Heart right ventricle (tissue), 16 donors: ENCODE measurements around the gene MTO1. TPM values are rescaled to one million over a fixed set of nuclear protein-coding genes. Genes with fewer than 3 reads are reported as not detected.
"Not testable (repeated sequence)": the region's sequence is repeated elsewhere in the genome, so short reads cannot be mapped to it uniquely, and the experiment has no call there.

ENCODE experiments used
- ATAC-seq, 8 donors: fragments of 200-7000 bp; cut with Tn5 transposase; one replicate each; pipeline ENCODE4 v1.9.1; 2020; ENCODE audit warnings: mild to moderate bottlenecking in 8 of 8, moderate library complexity in 8 of 8, moderate number of reproducible peaks in 1 of 8
- DNase-seq, 2 donors: peaks; one replicate each; pipeline ENCODE4 v3.0.0-alpha.2; 2020
- H3K27ac ChIP-seq, 10 donors: fragments of 200-600 bp; sonication (generic) in 2 of 10; one replicate each; pipeline versions ENCODE4 v1.5.0 to v1.8.0; 2020 to 2022; ENCODE audit warnings: mild to moderate bottlenecking in 3 of 10
- H3K27me3 ChIP-seq, 7 donors: fragments of 200-600 bp; one replicate each; pipeline ENCODE4 v1.8.0; 2021 to 2022; ENCODE audit warnings: mild to moderate bottlenecking in 2 of 7
- H3K36me3 ChIP-seq, 9 donors: fragments of 200-600 bp; sonication (generic) in 1 of 9; one replicate each; pipeline versions ENCODE4 v1.5.0 to v1.8.0; 2020 to 2022; ENCODE audit warnings: mild to moderate bottlenecking in 2 of 9
- H3K4me1 ChIP-seq, 9 donors: fragments of 200-600 bp; sonication (generic) in 1 of 9; one replicate each; pipeline versions ENCODE4 v1.5.0 to v1.8.0; 2020 to 2022; ENCODE audit warnings: mild to moderate bottlenecking in 4 of 9
- H3K4me3 ChIP-seq, 10 donors: fragments of 200-600 bp; sonication (generic) in 2 of 10; one replicate each; pipeline versions ENCODE4 v1.5.0 to v1.8.0; 2020 to 2022; ENCODE audit warnings: mild to moderate bottlenecking in 7 of 10, moderate library complexity in 2 of 10
- H3K9me3 ChIP-seq, 11 donors: fragments of 200-600 bp in 10 of 11; sonication (generic) in 2 of 11; one replicate each; pipeline versions ENCODE4 v1.5.0 to v1.8.0; 2013 to 2022; ENCODE audit warnings: mild to moderate bottlenecking in 2 of 11, control low read depth in 1 of 11, moderate library complexity in 1 of 11
- WGBS, 2 donors: extraction: QIAGEN DNeasy Blood & Tissue Kit; methylation state at CpG; one replicate each; pipeline ENCODE4 v1.1.7; 2013; ENCODE audit warnings: inconsistent platforms in 1 of 2; 5-methylcytosine and 5-hydroxymethylcytosine counted together
- intact Hi-C, 10 donors: fragments of 100-400 bp; cut with DNase I; formaldehyde crosslinking; loops; one replicate each; pipeline versions ENCODE4 v1.11.1 to v1.14.2; 2022
- polyA plus RNA-seq, 2 donors: library from polyadenylated mRNA; stranded (reverse); fragments of 200-250 nt; gene quantifications; one replicate each; pipeline ENCODE4 v1.2.3, GENCODE V29; 2013
- total RNA-seq, 10 donors: library from RNA; stranded (reverse); fragmentation: NEBNext Ultra II Directional in 3 of 10; extraction: Animal tissue kit (Norgen Biotek cat#: 25700) in 3 of 10; gene quantifications; one replicate each; pipeline versions ENCODE4 v1.2.1 to v1.2.4, GENCODE V29; 2021 to 2023
- TF ChIP-seq, protein P1 (sequence below), 9 donors: fragments of 200-600 bp; sonication (generic) in 2 of 9; IDR thresholded peaks; one replicate each; pipeline versions ENCODE4 v1.5.0 to v1.8.0; 2021 to 2022; ENCODE audit warnings: antibody characterized with exemption in 9 of 9, mild to moderate bottlenecking in 5 of 9, moderate library complexity in 1 of 9
- donor health status: Arrhythmogenic right ventricular cardiomyopathy.
- donor health status: ischemic (EF 13 %, LVEDD 7.1; RV severe dilation, severe dysfunction).
- donor health status: healthy with polysubstance abuse.
- donor health status: DM: no; HTN: yes; CAD: no.
- donor health status: DM: no; HTN: no; CAD: no.
- donor health status: ischemic (EF 25% LVEDD 6.9; RV normal size, moderate dysfunction).
- donor health status: ischemic (EF 25% LVEDD 5.7; RV mildly dilated, moderate dysfunction).
- donor health status: healthy.
- donor health status: DM: yes; HTN: yes; CAD: no.
- donor health status: Ischemic cardiomyopathy.
- donor health status: ischemic (EF 35%, LVEDD 5.7; RV mildly dilated, moderate dysfunction).
- donor health status: nonischemic (EF 11% LVEDD 7.7; RV severe dilation, severe dysfunction).
- donor health status: DM: yes; HTN: yes; CAD: no.
- donor health status: PGD.
- donor health status: ischemic (EF 29% LVEDD 5.4; RV normal size, mild dysfunction).
- donor health status: nonischemic (EF 23%, LVEDD 6.1; RV moderate dilation, normal function).

MTO1 gene
- total and polyA plus RNA-seq, 12 donors: 14.4 to 34.2 (median 28.0) TPM

DNA sequence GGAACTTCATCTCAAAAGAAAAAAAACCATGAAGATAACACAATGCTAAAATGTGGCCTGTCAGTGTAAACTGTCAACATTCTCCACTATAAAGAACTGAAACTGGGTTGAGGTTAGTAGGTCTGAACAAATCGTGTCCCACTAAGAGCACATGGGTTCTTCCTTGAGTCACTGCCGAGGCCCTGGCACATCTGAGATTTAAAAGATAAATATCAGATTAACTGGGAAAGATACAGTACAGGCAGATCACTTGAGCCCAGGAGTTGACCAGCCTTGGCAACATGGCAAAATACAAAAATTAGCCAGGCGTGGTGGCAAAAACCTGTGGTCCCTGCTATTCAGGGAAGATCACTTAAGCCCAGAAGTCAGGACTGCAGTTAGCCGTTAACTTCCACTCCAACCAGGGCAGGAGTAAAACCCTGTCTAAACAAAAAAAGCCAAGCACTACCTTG, 53.7 kb downstream of the MTO1 start:
- no peak for DNase-seq
- Histone ChIP-seq H3K27me3 (no peaks in the 10 kb centered on the region), H3K9me3 (no peaks in the 10 kb centered on the region), H3K4me1 (peaks cover 4 to 49% (median 29%) of the 10 kb centered on the region in 9 donors), H3K4me3 (no peak overlapping the region), H3K27ac (peak overlapping the region in 3 of 10 donors; percentile 13 to 33 (median 15)), H3K36me3 (peaks cover 0 to 73% (median 40%) of the 10 kb centered on the region in 9 donors)
- WGBS, 2 donors: 52 to 57% methylated on average over 4 of the region's 4 CpGs
- TF ChIP-seq, protein P1, sequence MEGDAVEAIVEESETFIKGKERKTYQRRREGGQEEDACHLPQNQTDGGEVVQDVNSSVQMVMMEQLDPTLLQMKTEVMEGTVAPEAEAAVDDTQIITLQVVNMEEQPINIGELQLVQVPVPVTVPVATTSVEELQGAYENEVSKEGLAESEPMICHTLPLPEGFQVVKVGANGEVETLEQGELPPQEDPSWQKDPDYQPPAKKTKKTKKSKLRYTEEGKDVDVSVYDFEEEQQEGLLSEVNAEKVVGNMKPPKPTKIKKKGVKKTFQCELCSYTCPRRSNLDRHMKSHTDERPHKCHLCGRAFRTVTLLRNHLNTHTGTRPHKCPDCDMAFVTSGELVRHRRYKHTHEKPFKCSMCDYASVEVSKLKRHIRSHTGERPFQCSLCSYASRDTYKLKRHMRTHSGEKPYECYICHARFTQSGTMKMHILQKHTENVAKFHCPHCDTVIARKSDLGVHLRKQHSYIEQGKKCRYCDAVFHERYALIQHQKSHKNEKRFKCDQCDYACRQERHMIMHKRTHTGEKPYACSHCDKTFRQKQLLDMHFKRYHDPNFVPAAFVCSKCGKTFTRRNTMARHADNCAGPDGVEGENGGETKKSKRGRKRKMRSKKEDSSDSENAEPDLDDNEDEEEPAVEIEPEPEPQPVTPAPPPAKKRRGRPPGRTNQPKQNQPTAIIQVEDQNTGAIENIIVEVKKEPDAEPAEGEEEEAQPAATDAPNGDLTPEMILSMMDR (IDR thresholded peaks at IDR 0.05): no peak
- no peak for ATAC-seq
- intact Hi-C loops: loop anchor here in 7 of 10 donors (1.0 to 10.0 kb wide), 7 partner anchors 60 to 220 kb away; partner anchors contain the start of gene CGAS (in 1 of the 7)

DNA sequence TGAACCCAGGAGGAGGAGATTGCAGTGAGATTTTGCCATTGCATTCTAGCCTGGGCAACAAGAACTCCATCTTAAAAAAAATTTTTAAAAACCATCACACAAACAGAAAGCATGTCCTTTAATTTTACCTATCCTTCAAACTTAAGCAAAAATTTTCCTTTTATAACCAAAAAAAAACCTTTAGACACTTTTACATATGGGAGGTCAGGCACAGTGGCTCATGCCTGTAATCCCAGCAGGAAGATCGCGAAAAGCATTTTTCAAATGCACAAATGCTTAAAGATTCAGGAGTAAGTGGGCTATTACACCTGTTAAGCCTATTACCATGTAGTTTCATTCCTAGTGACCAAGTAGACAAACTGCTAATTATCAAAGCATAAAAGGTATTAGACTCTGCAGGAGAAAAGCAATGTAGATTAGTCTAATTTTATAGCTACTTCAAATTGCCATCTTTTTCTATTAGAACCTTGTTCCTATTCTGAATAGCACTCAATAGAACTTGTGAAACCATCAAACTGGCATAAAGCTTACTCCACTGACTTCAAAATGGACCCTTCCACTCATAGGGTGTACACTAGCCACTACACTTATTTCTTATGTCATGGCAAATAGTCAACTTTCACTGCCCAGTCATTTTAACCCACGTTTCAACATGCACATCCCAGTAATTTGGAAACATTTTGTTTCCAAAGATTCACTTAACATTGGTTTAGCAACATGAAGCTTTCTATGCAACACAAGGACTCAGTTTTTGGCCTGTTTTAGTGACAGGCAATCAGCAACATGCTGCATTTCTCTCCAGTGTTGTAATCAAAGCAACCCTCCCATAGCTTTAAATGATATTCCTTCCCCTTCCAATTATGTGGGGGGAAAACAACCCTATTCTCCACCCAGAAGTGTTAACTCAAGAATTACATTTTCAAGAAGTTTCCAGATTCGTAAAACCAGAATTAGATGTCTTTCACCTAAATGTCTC, 55.3 kb downstream of the MTO1 start:
- DNase-seq (no peak), ATAC-seq (no peak)
- intact Hi-C loops: loop anchor here in 7 of 10 donors (1.0 to 10.0 kb wide), 7 partner anchors 62 to 218 kb away; partner anchors contain the start of gene CGAS (in 1 of the 7)
- H3K36me3 ChIP-seq: peaks cover 0 to 71% (median 40%) of the 10 kb centered on the region in 9 donors
- H3K27ac ChIP-seq: peak overlapping the region in 1 of 10 donors; percentile 18
- peak overlapping the region in 2 of 10 donors; percentile 1 to 15 for H3K4me3 ChIP-seq
- WGBS, 2 donors: 72 to 73% methylated on average over 4 of the region's 4 CpGs
- no peaks in the 10 kb centered on the region for H3K27me3 ChIP-seq
- no peaks in the 10 kb centered on the region for H3K9me3 ChIP-seq
- TF ChIP-seq, protein P1 (IDR thresholded peaks at IDR 0.05): no peak
- peaks cover 4 to 50% (median 30%) of the 10 kb centered on the region in 9 donors for H3K4me1 ChIP-seq

DNA sequence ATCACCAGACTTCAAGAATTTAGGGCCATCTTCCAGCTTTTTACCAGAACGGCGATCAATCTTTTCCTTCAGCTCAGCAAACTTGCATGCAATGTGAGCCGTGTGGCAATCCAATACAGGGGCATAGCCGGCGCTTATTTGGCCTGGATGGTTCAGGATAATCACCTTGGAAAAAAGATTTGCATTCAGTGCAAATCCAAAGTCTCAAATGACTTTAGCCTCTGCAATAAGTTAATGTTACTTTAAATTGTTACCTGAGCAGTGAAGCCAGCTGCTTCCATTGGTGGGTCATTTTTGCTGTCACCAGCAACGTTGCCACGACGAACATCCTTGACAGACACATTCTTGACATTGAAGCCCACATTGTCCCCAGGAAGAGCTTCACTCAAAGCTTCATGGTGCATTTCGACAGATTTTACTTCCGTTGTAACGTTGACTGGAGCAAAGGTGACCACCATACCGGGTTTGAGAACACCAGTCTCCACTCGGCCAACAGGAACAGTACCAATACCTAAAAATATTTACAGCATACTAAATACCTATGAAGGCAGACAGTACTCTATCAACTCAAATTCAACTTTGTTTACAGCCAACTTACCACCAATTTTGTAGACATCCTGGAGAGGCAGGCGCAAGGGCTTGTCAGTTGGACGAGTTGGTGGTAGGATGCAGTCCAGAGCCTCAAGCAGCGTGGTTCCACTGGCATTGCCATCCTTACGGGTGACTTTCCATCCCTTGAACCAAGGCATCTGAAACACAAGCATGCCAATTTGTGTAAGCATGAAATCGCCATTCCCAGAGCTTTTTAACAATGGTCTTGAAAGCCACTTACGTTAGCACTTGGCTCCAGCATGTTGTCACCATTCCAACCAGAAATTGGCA, 56.8 kb downstream of the MTO1 start:
- not testable (repeated sequence) for H3K27me3 ChIP-seq, H3K9me3 ChIP-seq, DNase-seq, ATAC-seq
- intact Hi-C loops: loop anchor here in 5 of 10 donors (5.0 to 10.0 kb wide), 5 partner anchors 64 to 216 kb away; partner anchors contain the start of gene CGAS (in 1 of the 5)
- Histone ChIP-seq H3K36me3 (peaks cover 0 to 61% (median 40%) of the 10 kb centered on the region in 9 donors), H3K27ac (peak overlapping the region in 3 of 10 donors; percentile 42 to 100 (median 99)), H3K4me3 (peak overlapping the region in 8 of 10 donors; percentile 10 to 93 (median 79)), H3K4me1 (peaks cover 4 to 64% (median 39%) of the 10 kb centered on the region in 9 donors)
- 28 to 29% methylated on average over 14 of the region's 19 CpGs for WGBS, 2 donors

DNA sequence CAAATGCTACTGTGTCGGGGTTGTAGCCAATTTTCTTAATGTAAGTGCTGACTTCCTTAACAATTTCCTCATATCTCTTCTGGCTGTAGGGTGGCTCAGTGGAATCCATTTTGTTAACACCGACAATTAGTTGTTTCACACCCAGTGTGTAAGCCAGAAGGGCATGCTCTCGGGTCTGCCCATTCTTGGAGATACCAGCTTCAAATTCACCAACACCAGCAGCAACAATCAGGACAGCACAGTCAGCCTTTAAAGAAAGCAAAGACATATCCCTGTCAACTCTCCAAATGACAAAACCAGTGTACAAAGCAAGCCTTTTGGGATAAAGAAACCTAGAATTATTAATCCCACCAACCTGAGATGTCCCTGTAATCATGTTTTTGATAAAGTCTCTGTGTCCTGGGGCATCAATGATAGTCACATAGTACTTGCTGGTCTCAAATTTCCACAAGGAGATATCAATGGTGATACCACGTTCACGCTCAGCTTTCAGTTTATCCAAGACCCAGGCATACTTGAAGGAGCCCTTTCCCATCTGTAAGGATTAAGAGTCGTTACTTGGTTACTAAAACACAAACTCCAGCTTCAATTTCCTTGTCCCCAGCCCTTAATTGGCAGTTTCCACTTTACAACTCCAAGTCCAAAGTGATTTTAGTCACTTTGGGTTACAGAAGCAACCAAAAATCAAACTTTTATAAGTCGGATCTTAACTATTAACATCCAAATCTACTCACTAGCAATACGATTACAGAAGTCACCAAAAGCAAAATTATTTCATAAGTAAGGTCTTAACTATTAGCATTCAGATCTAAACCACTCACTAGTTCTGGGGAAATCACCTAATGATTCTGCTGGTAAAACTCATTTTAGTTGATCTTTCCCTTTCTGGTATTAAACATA, 57.7 kb downstream of the MTO1 start:
- Histone ChIP-seq H3K4me3 (peak overlapping the region; percentile 60 to 93 (median 80)), H3K36me3 (peaks cover 0 to 61% (median 40%) of the 10 kb centered on the region in 9 donors), H3K4me1 (peaks cover 4 to 72% (median 42%) of the 10 kb centered on the region in 9 donors), H3K27ac (peak overlapping the region in 9 of 10 donors; percentile 93 to 100 (median 99))
- ATAC-seq, DNase-seq, H3K9me3 ChIP-seq, H3K27me3 ChIP-seq: not testable (repeated sequence)
- 25% methylated on average over 7 of the region's 8 CpGs for WGBS, 2 donors
- intact Hi-C loops: loop anchor here in 5 of 10 donors (5.0 to 10.0 kb wide), 5 partner anchors 64 to 216 kb away; partner anchors contain the start of gene CGAS (in 1 of the 5)
